Measurements from ENCODE around the gene HSD17B1.

- TF ChIP-seq EZH2 (IDR thresholded peaks at IDR 0.05; ENCODE audit: insufficient read depth, low read length) = no peak
- TF ChIP-seq, protein P1, sequence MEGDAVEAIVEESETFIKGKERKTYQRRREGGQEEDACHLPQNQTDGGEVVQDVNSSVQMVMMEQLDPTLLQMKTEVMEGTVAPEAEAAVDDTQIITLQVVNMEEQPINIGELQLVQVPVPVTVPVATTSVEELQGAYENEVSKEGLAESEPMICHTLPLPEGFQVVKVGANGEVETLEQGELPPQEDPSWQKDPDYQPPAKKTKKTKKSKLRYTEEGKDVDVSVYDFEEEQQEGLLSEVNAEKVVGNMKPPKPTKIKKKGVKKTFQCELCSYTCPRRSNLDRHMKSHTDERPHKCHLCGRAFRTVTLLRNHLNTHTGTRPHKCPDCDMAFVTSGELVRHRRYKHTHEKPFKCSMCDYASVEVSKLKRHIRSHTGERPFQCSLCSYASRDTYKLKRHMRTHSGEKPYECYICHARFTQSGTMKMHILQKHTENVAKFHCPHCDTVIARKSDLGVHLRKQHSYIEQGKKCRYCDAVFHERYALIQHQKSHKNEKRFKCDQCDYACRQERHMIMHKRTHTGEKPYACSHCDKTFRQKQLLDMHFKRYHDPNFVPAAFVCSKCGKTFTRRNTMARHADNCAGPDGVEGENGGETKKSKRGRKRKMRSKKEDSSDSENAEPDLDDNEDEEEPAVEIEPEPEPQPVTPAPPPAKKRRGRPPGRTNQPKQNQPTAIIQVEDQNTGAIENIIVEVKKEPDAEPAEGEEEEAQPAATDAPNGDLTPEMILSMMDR (IDR thresholded peaks at IDR 0.05; ENCODE audit: insufficient read depth, low read depth, low read length) = no peak
Measured at GRCh38 chr17:42522263-42522790, 30.4 kb upstream of the HSD17B1 start.

All from astrocyte (in vitro differentiated cells and primary cell).